Glomerular visceral epithelial cell (primary cell): ENCODE results near the gene PAX5.
A peak's percentile ranks its signal among the peaks of the same experiment; 100 is the strongest.

ENCODE experiments used
- DNase-seq: peaks from one replicate; pipeline ENCODE4 v3.0.0-alpha.2; 2016; ENCODE audit errors: extremely low spot score

The PAX5 gene

DNA sequence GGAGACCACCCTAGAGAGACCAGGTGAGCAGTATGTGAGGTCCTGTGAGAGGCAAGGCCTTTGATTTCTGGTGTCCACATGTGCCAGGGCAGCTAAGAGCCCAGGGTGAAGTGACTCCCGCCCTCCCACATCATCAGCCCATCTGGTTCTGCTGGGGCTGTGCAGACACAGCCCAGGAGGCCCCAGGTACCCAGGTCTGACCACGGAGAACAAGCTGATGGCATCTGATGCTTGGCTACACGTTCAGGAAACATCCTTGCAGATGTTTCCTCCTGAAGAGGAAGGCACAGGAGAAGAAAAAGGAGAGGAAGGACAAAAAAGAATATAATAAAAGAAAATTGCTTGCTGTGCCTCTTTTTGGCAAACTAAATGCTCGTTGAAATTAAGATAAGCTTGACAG is 225.8 kb downstream of the PAX5 start:
- no peak for DNase-seq

GRCh38 chr9:36803961-36804360 is 230.1 kb downstream of the PAX5 start:
- DNase-seq, result no peak

GRCh38 chr9:36802201-36802920 is 231.7 kb downstream of the PAX5 start:
- DNase-seq, result peak; percentile 16

DNA sequence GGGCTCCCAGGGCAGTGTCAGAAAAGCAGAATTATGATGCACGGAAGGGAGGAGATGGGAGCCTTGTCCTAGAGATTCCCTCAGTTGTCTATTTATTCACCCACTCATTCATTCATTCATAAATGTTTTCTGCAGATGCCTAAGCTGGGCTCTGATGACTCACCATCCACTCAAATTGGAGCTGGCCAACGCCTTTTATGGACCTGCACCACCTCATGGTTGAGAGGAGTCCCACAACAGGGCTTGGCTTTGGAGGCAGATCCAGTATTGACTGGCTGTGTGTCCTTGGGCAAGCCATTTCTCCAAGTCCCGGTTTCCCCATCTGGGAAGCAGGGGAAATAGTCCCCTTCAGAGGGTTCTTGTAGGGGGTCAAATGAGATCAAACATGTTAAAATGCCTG is 233.6 kb downstream of the PAX5 start:
- no peak for DNase-seq

DNA sequence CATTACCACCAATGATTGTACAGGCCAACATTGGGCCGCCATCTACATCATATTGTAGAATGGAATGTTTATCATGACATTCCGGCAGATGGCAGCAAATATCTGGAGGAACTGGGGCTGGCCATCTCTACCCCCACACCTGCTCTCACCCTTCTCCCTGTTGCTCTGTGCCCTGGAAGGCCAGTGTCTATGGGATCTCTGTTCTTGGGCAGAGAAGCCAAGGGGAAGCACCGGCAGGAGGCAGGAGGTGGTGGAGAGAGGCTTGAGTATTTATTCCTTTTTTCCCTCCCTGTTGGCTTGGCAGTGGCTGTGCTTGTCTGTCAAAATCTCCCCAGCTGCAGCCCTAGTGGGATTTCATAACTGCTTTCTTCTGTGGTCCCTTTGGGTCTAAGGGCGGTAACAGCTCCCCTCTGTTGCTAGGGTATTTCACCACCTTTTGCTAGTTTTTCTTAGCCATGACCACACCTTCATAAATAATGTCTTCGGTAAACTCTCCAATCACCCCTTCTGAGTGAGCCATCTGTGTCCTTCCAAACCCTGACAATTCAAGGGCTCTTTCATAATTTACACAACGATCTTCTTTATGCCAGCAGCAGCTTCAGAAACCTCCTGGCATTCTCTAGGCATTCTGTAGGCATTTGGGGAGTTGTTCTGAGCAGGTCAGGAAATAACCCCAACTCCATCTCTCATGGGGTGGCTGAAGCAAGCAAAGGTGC is 235.6 kb downstream of the PAX5 start:
- DNase-seq, result no peak

- no peak for DNase-seq
Observed at GRCh38 chr9:36797471-36798220, 236.4 kb downstream of the PAX5 start.

DNA sequence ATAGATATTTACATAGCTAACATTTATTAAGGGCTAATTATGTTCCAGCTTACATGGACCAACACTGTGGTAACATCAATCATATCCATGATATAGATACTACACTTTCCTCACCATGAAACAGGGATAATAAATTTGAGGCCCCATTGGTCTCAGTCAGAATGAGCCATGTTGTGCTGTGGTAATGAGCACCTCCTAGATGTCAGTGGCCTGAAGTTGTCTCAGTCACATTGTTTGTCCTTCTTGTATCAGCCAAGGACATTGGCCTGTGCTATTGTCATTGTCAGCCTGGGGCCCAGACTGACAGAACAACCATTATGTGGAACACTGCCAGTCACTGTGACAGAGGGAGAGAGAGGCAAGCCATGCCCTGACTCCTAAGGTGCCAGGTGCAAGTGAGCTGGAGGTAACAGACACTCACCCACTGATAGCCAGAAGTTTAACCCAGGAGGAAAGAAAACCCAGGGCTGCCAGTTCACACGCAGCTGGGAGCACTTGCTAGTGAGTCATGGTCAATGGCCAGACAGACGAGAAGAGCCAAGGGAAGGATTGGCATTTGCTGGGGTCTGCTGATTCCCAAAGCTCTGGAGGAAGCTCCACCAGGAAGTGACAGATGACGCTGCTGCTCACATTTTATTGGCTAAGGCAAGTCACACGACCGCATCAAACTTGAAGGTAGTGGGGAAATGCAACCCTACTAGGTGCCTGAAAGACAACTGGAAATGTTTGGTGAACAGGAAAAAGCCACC is 237.2 kb downstream of the PAX5 start:
- no peak for DNase-seq

GRCh38 chr9:36794461-36794860 is 239.6 kb downstream of the PAX5 start:
- DNase-seq, result no peak

GRCh38 chr9:36793277-36793676 is 240.8 kb downstream of the PAX5 start:
- no peak for DNase-seq

- DNase-seq, result no peak
Observed at GRCh38 chr9:36791222-36791950, 242.7 kb downstream of the PAX5 start.

- DNase-seq, result no peak
Observed at GRCh38 chr9:36789886-36790285, 244.2 kb downstream of the PAX5 start.

DNA sequence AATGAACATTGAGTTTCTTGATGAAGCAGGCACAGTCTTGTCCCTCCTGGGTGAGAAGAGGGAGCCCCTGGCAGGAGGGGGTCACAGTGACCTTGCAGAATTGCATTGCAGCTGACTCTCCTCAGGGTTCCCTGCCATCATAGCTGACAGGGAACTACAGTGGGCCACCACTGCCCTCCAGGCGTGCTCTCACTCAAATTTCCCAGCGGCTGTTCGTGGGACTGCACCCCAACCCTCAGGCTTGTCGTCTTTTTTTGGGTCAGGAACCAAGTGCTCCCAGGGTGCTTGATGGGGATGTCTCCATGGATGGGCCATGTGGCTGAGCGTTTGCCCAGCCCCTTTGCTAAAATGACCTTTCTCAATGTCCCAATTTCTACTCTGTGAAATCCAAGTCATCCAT is 245.5 kb downstream of the PAX5 start:
- DNase-seq, result no peak

- DNase-seq, result no peak
Observed at GRCh38 chr9:36787709-36788108, 246.4 kb downstream of the PAX5 start.
